Stimulated activated CD4-positive, alpha-beta T cell treated with anti-CD3 and anti-CD28 coated beads, Interleukin-15, amount 100 ng/mL, for 48 hours (primary cell): ENCODE data around the gene CLASRP.

Source experiments
- DNase-seq, 2 donors: peaks; one replicate each; pipeline ENCODE4 v3.0.0-alpha.2; 2020; ENCODE audit warnings: low read depth in 2 of 2

The CLASRP gene

GRCh38 chr19:45021971-45022370 lies 16.9 kb upstream of the CLASRP start:
- DNase-seq, result no peak

GRCh38 chr19:45023048-45023447 lies 15.8 kb upstream of the CLASRP start:
- DNase-seq, result no peak

- no peak for DNase-seq
These were observed 13.6 kb upstream of the CLASRP start for GRCh38 chr19:45025264-45025663.

- DNase-seq, result no peak
These were observed 11.5 kb upstream of the CLASRP start for GRCh38 chr19:45027371-45027770.

- no peak for DNase-seq
These were observed 8.0 kb upstream of the CLASRP start for GRCh38 chr19:45030825-45031224.

- DNase-seq, result no peak
These were observed 6.4 kb upstream of the CLASRP start for GRCh38 chr19:45032421-45032820.

GRCh38 chr19:45035755-45036154 lies 3.1 kb upstream of the CLASRP start:
- no peak for DNase-seq

- no peak for DNase-seq
These were observed 1.3 kb upstream of the CLASRP start for GRCh38 chr19:45037393-45038169.

GRCh38 chr19:45040059-45040771 lies 1.4 kb downstream of the CLASRP start:
- no peak for DNase-seq

GRCh38 chr19:45041125-45041524 lies 2.3 kb downstream of the CLASRP start:
- no peak for DNase-seq

- no peak for DNase-seq
These were observed 7.0 kb downstream of the CLASRP start for GRCh38 chr19:45045671-45046353.

GRCh38 chr19:45046355-45046754 lies 7.5 kb downstream of the CLASRP start:
- no peak for DNase-seq

- no peak for DNase-seq
These were observed 8.4 kb downstream of the CLASRP start for GRCh38 chr19:45047188-45047797.

GRCh38 chr19:45049073-45049736 lies 10.4 kb downstream of the CLASRP start:
- no peak for DNase-seq

- no peak for DNase-seq
These were observed 11.2 kb downstream of the CLASRP start for GRCh38 chr19:45050036-45050435.

- no peak for DNase-seq
These were observed 13.2 kb downstream of the CLASRP start for GRCh38 chr19:45051929-45052579.

- DNase-seq, result no peak
These were observed 18.0 kb downstream of the CLASRP start for GRCh38 chr19:45056831-45057230.

GRCh38 chr19:45057444-45057843 lies 18.6 kb downstream of the CLASRP start:
- DNase-seq, result no peak

- DNase-seq, result no peak
These were observed 19.8 kb downstream of the CLASRP start for GRCh38 chr19:45058622-45059159.

- DNase-seq, result peak; percentile 70 to 80
These were observed 20.6 kb downstream of the CLASRP start for GRCh38 chr19:45059258-45059965.
